Measurements from ENCODE around the gene HOMER2. TPM values are rescaled to one million over a fixed set of nuclear protein-coding genes. Genes with fewer than 3 reads are reported as not detected.

The HOMER2 gene
- total RNA-seq, 1 donor from 2014 or later = 12.2 TPM

- Histone ChIP-seq H3K79me2 (ENCODE audit: insufficient read depth, low read length) (no peaks in the 10 kb centered on the region), H3K36me3 (ENCODE audit: insufficient read depth, low read length) (no peaks in the 10 kb centered on the region), H3K9me3 (ENCODE audit: insufficient read depth, low read depth, low read length) (no peaks in the 10 kb centered on the region), H3K4me1 (ENCODE audit: insufficient read depth, low read length) (no peaks in the 10 kb centered on the region), H3K27ac (ENCODE audit: low read depth, low read length) (no peak overlapping the region), H3K4me2 (ENCODE audit: low read length) (no peak overlapping the region), H2AFZ (ENCODE audit: low read depth, low read length) (no peak overlapping the region), H3K9ac (ENCODE audit: low read length) (no peak overlapping the region), H4K20me1 (ENCODE audit: insufficient read depth, low read length) (no peaks in the 10 kb centered on the region), H3K27me3 (ENCODE audit: insufficient read depth, low read length) (no peaks in the 10 kb centered on the region), H3K4me3 (ENCODE audit: insufficient read depth, low read depth, low read length) (no peak overlapping the region)
- H3K27me3 Mint-ChIP-seq (ENCODE audit: low read depth, unreplicated experiment) = peaks cover 7% of the 10 kb centered on the region
- DNase-seq (ENCODE audit: low read depth) (no peak), FAIRE-seq (no peak)
- no peaks in the 10 kb centered on the region for H3K9me3 Mint-ChIP-seq (ENCODE audit: unreplicated experiment)
- H3K27ac Mint-ChIP-seq (ENCODE audit: unreplicated experiment) = no peak overlapping the region
- H3K4me3 Mint-ChIP-seq (ENCODE audit: unreplicated experiment) = no peak overlapping the region
- H3K36me3 Mint-ChIP-seq (ENCODE audit: low read depth, unreplicated experiment) = no peaks in the 10 kb centered on the region
- TF ChIP-seq EZH2 (IDR thresholded peaks at IDR 0.05; ENCODE audit: insufficient read depth, low read length) (no peak), CTCF (IDR thresholded peaks at IDR 0.05; ENCODE audit: insufficient read depth, low read depth, low read length) (no peak)
- no peaks in the 10 kb centered on the region for H3K4me1 Mint-ChIP-seq (ENCODE audit: low read depth, unreplicated experiment)
Measured at GRCh38 chr15:82864967-82865366, 87.6 kb downstream of the HOMER2 start.

- Histone ChIP-seq H4K20me1 (ENCODE audit: insufficient read depth, low read length) (no peaks in the 10 kb centered on the region), H3K79me2 (ENCODE audit: insufficient read depth, low read length) (no peaks in the 10 kb centered on the region), H3K9me3 (ENCODE audit: insufficient read depth, low read depth, low read length) (no peaks in the 10 kb centered on the region), H3K27ac (ENCODE audit: low read depth, low read length) (no peak overlapping the region), H3K9ac (ENCODE audit: low read length) (no peak overlapping the region), H3K27me3 (ENCODE audit: insufficient read depth, low read length) (no peaks in the 10 kb centered on the region), H3K4me2 (ENCODE audit: low read length) (no peak overlapping the region), H3K36me3 (ENCODE audit: insufficient read depth, low read length) (no peaks in the 10 kb centered on the region), H3K4me3 (ENCODE audit: insufficient read depth, low read depth, low read length) (no peak overlapping the region), H2AFZ (ENCODE audit: low read depth, low read length) (no peak overlapping the region), H3K4me1 (ENCODE audit: insufficient read depth, low read length) (no peaks in the 10 kb centered on the region)
- Mint-ChIP-seq H3K4me3 (ENCODE audit: unreplicated experiment) (no peak overlapping the region), H3K4me1 (ENCODE audit: low read depth, unreplicated experiment) (peaks cover 4% of the 10 kb centered on the region), H3K36me3 (ENCODE audit: low read depth, unreplicated experiment) (no peaks in the 10 kb centered on the region), H3K27me3 (ENCODE audit: low read depth, unreplicated experiment) (peaks cover 7% of the 10 kb centered on the region), H3K27ac (ENCODE audit: unreplicated experiment) (no peak overlapping the region), H3K9me3 (ENCODE audit: unreplicated experiment) (no peaks in the 10 kb centered on the region)
- no peak for TF ChIP-seq CTCF (IDR thresholded peaks at IDR 0.05; ENCODE audit: insufficient read depth, low read depth, low read length)
- TF ChIP-seq EZH2 (IDR thresholded peaks at IDR 0.05; ENCODE audit: insufficient read depth, low read length) = no peak
- FAIRE-seq (no peak), DNase-seq (ENCODE audit: low read depth) (no peak)
Measured at GRCh38 chr15:82862886-82863285, 89.6 kb downstream of the HOMER2 start.

- Mint-ChIP-seq H3K27me3 (ENCODE audit: low read depth, unreplicated experiment) (peaks cover 7% of the 10 kb centered on the region), H3K4me3 (ENCODE audit: unreplicated experiment) (no peak overlapping the region), H3K27ac (ENCODE audit: unreplicated experiment) (no peak overlapping the region), H3K9me3 (ENCODE audit: unreplicated experiment) (no peaks in the 10 kb centered on the region), H3K4me1 (ENCODE audit: low read depth, unreplicated experiment) (peaks cover 16% of the 10 kb centered on the region), H3K36me3 (ENCODE audit: low read depth, unreplicated experiment) (no peaks in the 10 kb centered on the region)
- no peaks in the 10 kb centered on the region for H3K36me3 ChIP-seq (ENCODE audit: insufficient read depth, low read length)
- H3K4me2 ChIP-seq (ENCODE audit: low read length) = no peak overlapping the region
- H3K9me3 ChIP-seq (ENCODE audit: insufficient read depth, low read depth, low read length) = no peaks in the 10 kb centered on the region
- no peak overlapping the region for H3K9ac ChIP-seq (ENCODE audit: low read length)
- H3K4me1 ChIP-seq (ENCODE audit: insufficient read depth, low read length) = peaks cover 2% of the 10 kb centered on the region
- no peaks in the 10 kb centered on the region for H3K27me3 ChIP-seq (ENCODE audit: insufficient read depth, low read length)
- no peak overlapping the region for H2AFZ ChIP-seq (ENCODE audit: low read depth, low read length)
- TF ChIP-seq EZH2 (IDR thresholded peaks at IDR 0.05; ENCODE audit: insufficient read depth, low read length) (no peak), CTCF (IDR thresholded peaks at IDR 0.05; ENCODE audit: insufficient read depth, low read depth, low read length) (no peak)
- DNase-seq (ENCODE audit: low read depth) = no peak
- H3K27ac ChIP-seq (ENCODE audit: low read depth, low read length) = no peak overlapping the region
- FAIRE-seq = no peak
- no peaks in the 10 kb centered on the region for H4K20me1 ChIP-seq (ENCODE audit: insufficient read depth, low read length)
- no peaks in the 10 kb centered on the region for H3K79me2 ChIP-seq (ENCODE audit: insufficient read depth, low read length)
- no peak overlapping the region for H3K4me3 ChIP-seq (ENCODE audit: insufficient read depth, low read depth, low read length)
Measured at GRCh38 chr15:82858932-82859331, 93.6 kb downstream of the HOMER2 start.
